Stimulated activated CD4-positive, alpha-beta T cell treated with anti-CD3 and anti-CD28 coated beads, Interleukin-1b, Interleukin-23, amount 100 ng/mL, for 48 hours (primary cell): Measurements from ENCODE around the gene MPV17L.
"Not testable (repeated sequence)": the region's sequence is repeated elsewhere in the genome, so short reads cannot be mapped to it uniquely, and the experiment has no call there.

Experiments
- DNase-seq: peaks from one replicate; pipeline ENCODE4 v3.0.0-alpha.2; 2020

The MPV17L gene

GRCh38 chr16:15453296-15453695, 57.7 kb downstream of the MPV17L start:
- DNase-seq: not testable (repeated sequence)

DNA sequence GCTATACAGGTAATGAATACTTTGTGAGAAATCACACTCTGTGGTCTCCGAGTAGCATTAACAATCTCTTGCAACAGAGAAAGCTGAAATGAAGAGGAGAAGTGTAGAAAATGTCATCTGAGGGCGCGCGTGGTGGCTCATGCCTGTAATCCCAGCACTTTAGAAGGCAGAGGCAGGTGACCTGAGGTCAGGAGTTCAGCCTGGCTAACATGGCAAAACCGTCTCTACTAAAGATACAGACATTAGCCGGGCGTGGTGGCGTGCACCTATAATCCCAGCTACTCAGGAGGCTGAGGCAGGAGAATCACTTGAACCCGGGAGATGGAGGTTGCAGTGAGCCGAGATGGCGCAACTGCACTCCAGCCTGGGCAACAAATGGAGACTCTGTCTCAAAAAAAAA, 59.4 kb downstream of the MPV17L start:
- DNase-seq: not testable (repeated sequence)

DNA sequence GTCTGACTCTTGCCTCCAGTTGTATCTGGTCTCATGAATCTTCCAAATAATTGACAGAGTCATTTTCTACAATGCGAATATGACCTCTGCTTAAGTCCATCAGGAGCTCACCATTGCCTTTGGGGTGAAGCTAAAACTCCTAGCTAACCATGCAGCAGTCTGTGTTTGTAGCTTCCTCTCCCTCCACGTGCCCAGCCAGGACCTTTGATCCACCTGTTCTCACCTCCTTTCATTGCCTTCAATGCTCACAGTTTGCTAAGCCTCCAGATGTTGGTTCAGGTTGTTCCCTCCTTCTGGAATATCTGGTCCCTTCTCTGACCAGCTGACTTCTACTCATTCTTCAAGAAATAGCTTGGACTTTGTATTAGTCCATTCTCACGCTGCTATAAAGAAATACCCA, 61.8 kb downstream of the MPV17L start:
- no peak for DNase-seq

DNA sequence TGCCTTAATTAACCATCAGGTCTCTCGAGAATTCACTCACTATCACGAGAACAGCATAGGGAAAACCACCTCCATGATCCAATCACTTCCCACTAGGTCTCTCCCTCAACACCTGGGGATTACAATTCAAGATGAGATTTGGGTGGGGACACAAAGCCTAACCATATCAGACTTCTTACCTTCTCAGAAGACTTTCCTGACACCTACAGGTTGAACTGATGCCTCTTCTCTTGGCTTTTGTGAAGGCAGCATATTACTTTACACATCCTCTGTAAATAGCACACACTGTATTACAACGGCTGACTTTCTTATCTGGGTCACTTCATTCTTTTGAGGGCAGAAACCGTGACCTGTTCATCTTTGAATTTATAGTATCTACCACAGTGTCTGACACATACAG, 62.4 kb downstream of the MPV17L start:
- DNase-seq: no peak

- DNase-seq: no peak
Measured at GRCh38 chr16:15459791-15460190, 64.2 kb downstream of the MPV17L start.

DNA sequence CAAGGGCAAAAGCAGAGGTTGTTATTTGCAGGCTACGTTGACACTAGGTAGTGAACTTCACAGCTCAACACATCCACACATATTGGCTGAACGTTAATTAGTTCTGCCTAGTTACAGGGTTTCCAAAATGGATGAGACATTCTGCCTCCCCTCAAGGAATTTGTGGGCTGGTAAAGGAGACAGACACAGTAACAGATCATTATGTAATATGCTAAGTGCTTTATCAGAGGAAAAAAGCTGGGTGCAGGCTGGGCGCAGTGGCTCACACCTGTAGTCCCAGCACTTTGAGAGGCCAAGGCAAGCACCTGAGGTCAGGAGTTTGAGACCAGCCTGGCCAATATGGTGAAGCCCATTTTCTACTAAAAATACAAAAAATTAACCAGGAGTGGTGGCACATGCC, 65.0 kb downstream of the MPV17L start:
- no peak for DNase-seq

DNA sequence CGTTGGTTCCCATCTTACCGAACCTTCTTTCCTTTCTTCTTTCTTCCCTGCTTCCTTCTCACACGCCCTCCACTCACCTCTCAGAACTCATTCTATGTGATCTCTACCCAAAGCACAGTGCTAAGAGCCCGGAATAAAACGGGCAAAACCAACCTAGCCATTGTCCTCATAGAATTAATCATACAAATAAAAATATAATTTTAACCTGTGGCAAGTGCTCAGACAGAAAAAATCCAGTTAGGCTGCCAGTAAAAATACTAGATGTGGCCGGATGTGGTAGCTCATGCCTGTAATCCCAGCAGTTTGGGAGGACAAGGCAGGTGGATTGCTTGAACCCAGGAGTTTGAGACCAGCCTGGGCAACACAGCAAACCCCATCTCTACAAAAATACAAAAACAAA, 65.8 kb downstream of the MPV17L start:
- DNase-seq: no peak
